Sigmoid colon (tissue), 7 donors: ENCODE measurements around the gene MMP17. TPM values are rescaled to one million over a fixed set of nuclear protein-coding genes. Genes with fewer than 3 reads are reported as not detected.

ENCODE experiments used
- DNase-seq: peaks from one replicate; pipeline ENCODE4 v3.0.0-alpha.2; 2019
- H3K27ac ChIP-seq, 4 donors: fragments of 200-600 bp; sonication (generic); one replicate each; pipeline ENCODE4 v1.5.1; 2016 to 2019; ENCODE audit warnings: mild to moderate bottlenecking in 1 of 4
- H3K27me3 ChIP-seq, 3 donors: fragments of 200-600 bp; sonication (generic); one replicate each; pipeline ENCODE4 v1.5.1; 2019; ENCODE audit warnings: mild to moderate bottlenecking in 1 of 3
- H3K36me3 ChIP-seq, 4 donors: fragments of 200-600 bp; sonication (generic); one replicate each; pipeline ENCODE4 v1.5.1; 2016 to 2019
- H3K4me1 ChIP-seq, 4 donors: fragments of 200-600 bp; sonication (generic); one replicate each; pipeline ENCODE4 v1.5.1; 2017 to 2019
- H3K4me3 ChIP-seq, 4 donors: fragments of 200-600 bp; sonication (generic); one replicate each; pipeline ENCODE4 v1.5.1; 2017 to 2019; ENCODE audit warnings: mild to moderate bottlenecking in 2 of 4, moderate library complexity in 1 of 4
- H3K9me3 ChIP-seq, 4 donors: fragments of 200-600 bp in 3 of 4; sonication (generic) in 3 of 4; one replicate each; pipeline versions ENCODE4 v1.5.1 to v1.6.1; 2013 to 2019
- CTCF ChIP-seq, 4 experiments: fragments of 450-650 bp in 3 of 4; fragments of 200-600 bp in 1 of 4; IDR thresholded peaks; one replicate each; pipeline ENCODE4 v1.5.1; 2016 to 2019; ENCODE audit warnings: antibody characterized with exemption in 4 of 4, mild to moderate bottlenecking in 3 of 4, moderate library complexity in 2 of 4
- EP300 ChIP-seq, 4 donors: sonication (generic); formaldehyde crosslinking; IDR thresholded peaks; one replicate each; pipeline ENCODE4 v1.6.1; 2017; ENCODE audit warnings: antibody characterized with exemption in 4 of 4
- POLR2A ChIP-seq, 2 donors: fragments of 450-650 bp; IDR thresholded peaks; one replicate each; pipeline ENCODE4 v1.6.1; 2016; ENCODE audit warnings: antibody characterized with exemption in 2 of 2, mild to moderate bottlenecking in 2 of 2, moderate library complexity in 2 of 2
- POLR2AphosphoS5 ChIP-seq, 4 donors: sonication (generic); formaldehyde crosslinking; IDR thresholded peaks; one replicate each; pipeline ENCODE4 v1.6.1; 2017; ENCODE audit warnings: antibody characterized with exemption in 4 of 4
- WGBS, 2 donors: extraction: QIAGEN DNeasy Blood & Tissue Kit; methylation state at CpG; one replicate each; pipeline ENCODE4 v1.1.7; 2013; 5-methylcytosine and 5-hydroxymethylcytosine counted together
- intact Hi-C: fragments of 100-400 bp; cut with DNase I; formaldehyde crosslinking; loops from one replicate; pipeline ENCODE4 v1.15.1; 2023
- polyA plus RNA-seq, 3 donors: library from polyadenylated mRNA; stranded (reverse); fragments of 200-250 nt; gene quantifications; one replicate each; pipeline ENCODE4 v1.2.3, GENCODE V29; 2013
- total RNA-seq, 4 donors: library from RNA; depleted of rRNA; stranded (reverse); fragments of >200 nt; gene quantifications; one replicate each; pipeline ENCODE4 v1.1.0, GENCODE V29; 2016
- donor health status: healthy with polysubstance abuse.
- donor health status: Bipolar disorder and iron deficiency.
- donor health status: healthy.

Gene MMP17
- total and polyA plus RNA-seq, 7 donors: 0.60 to 7.1 (median 4.9) TPM; not detected in 1

- H3K27ac ChIP-seq: no peak overlapping the region
- H3K36me3 ChIP-seq: no peaks in the 10 kb centered on the region
- 90% methylated on average over 46 of the region's 46 CpGs for WGBS, 2 donors
- TF ChIP-seq EP300 (IDR thresholded peaks at IDR 0.05) (no peak), POLR2A (IDR thresholded peaks at IDR 0.05) (no peak), CTCF (IDR thresholded peaks at IDR 0.05) (no peak), POLR2AphosphoS5 (IDR thresholded peaks at IDR 0.05) (no peak)
- DNase-seq: no peak
- no peak overlapping the region for H3K4me3 ChIP-seq
- H3K9me3 ChIP-seq: no peaks in the 10 kb centered on the region
- intact Hi-C loops: no loop called here
- H3K4me1 ChIP-seq: no peaks in the 10 kb centered on the region
- peaks cover 4 to 25% (median 5%) of the 10 kb centered on the region in 3 donors for H3K27me3 ChIP-seq
Measured at GRCh38 chr12:131840643-131841416, 12.6 kb downstream of the MMP17 start.

- no peaks in the 10 kb centered on the region for H3K9me3 ChIP-seq
- H3K36me3 ChIP-seq: no peaks in the 10 kb centered on the region
- intact Hi-C loops: no loop called here
- 94 to 95% methylated on average over 22 of the region's 22 CpGs for WGBS, 2 donors
- no peaks in the 10 kb centered on the region for H3K4me1 ChIP-seq
- peaks cover 0 to 20% (median 5%) of the 10 kb centered on the region in 3 donors for H3K27me3 ChIP-seq
- DNase-seq: no peak
- H3K27ac ChIP-seq: no peak overlapping the region
- no peak overlapping the region for H3K4me3 ChIP-seq
- no peak for TF ChIP-seq POLR2AphosphoS5 (IDR thresholded peaks at IDR 0.05)
Measured at GRCh38 chr12:131841547-131841946, 13.4 kb downstream of the MMP17 start.

- intact Hi-C loops: no loop called here
- Histone ChIP-seq H3K27me3 (peaks cover 0 to 14% (median 5%) of the 10 kb centered on the region in 3 donors), H3K27ac (no peak overlapping the region), H3K36me3 (no peaks in the 10 kb centered on the region), H3K4me3 (no peak overlapping the region), H3K9me3 (no peaks in the 10 kb centered on the region), H3K4me1 (no peaks in the 10 kb centered on the region)
- DNase-seq: no peak
- 84 to 89% methylated on average over 15 of the region's 15 CpGs for WGBS, 2 donors
- TF ChIP-seq EP300 (IDR thresholded peaks at IDR 0.05) (no peak), POLR2A (IDR thresholded peaks at IDR 0.05) (no peak), CTCF (IDR thresholded peaks at IDR 0.05) (no peak), POLR2AphosphoS5 (IDR thresholded peaks at IDR 0.05) (no peak)
Measured at GRCh38 chr12:131842169-131842568, 14.0 kb downstream of the MMP17 start.

GRCh38 chr12:131843527-131843926, 15.3 kb downstream of the MMP17 start:
- Histone ChIP-seq H3K4me3 (no peak overlapping the region), H3K36me3 (no peaks in the 10 kb centered on the region), H3K27me3 (peaks cover 0 to 4% (median 3%) of the 10 kb centered on the region in 3 donors), H3K9me3 (no peaks in the 10 kb centered on the region), H3K27ac (no peak overlapping the region), H3K4me1 (no peaks in the 10 kb centered on the region)
- 88 to 92% methylated on average over 16 of the region's 16 CpGs for WGBS, 2 donors
- intact Hi-C loops: no loop called here
- no peak for DNase-seq
- TF ChIP-seq EP300 (IDR thresholded peaks at IDR 0.05) (no peak), CTCF (IDR thresholded peaks at IDR 0.05) (no peak)

GRCh38 chr12:131844140-131844539, 15.9 kb downstream of the MMP17 start:
- no peaks in the 10 kb centered on the region for H3K36me3 ChIP-seq
- TF ChIP-seq POLR2A (IDR thresholded peaks at IDR 0.05): no peak
- TF ChIP-seq CTCF (IDR thresholded peaks at IDR 0.05): no peak
- no peak for TF ChIP-seq POLR2AphosphoS5 (IDR thresholded peaks at IDR 0.05)
- no peak for TF ChIP-seq EP300 (IDR thresholded peaks at IDR 0.05)
- intact Hi-C loops: no loop called here

More at GRCh38 chr12:131844140-131844539, 15.9 kb downstream of the MMP17 start:
- H3K27ac ChIP-seq: no peak overlapping the region
- no peaks in the 10 kb centered on the region for H3K4me1 ChIP-seq
- no peak overlapping the region for H3K4me3 ChIP-seq
- DNase-seq: no peak
- H3K9me3 ChIP-seq: no peaks in the 10 kb centered on the region
- WGBS, 2 donors: 89 to 94% methylated on average over 11 of the region's 11 CpGs
- no peaks in the 10 kb centered on the region for H3K27me3 ChIP-seq
